VCaP (cell line): ENCODE results near the gene CRISPLD2.

Experiments
- H3K27ac ChIP-seq: fragments of 450-650 bp; 2 replicates; pipeline ENCODE4 v1.5.1; 2017
- CTCF ChIP-seq: fragments of 450-650 bp; conservative IDR thresholded peaks from 2 replicates; pipeline ENCODE4 v1.5.1; 2017; ENCODE audit warnings: mild to moderate bottlenecking, moderate library complexity

Gene CRISPLD2

GRCh38 chr16:84952335-84953189 lies 132.8 kb downstream of the CRISPLD2 start:
- H3K27ac ChIP-seq: no peak overlapping the region

GRCh38 chr16:84953190-84953746 lies 133.5 kb downstream of the CRISPLD2 start:
- no peak overlapping the region for H3K27ac ChIP-seq
- TF ChIP-seq CTCF: no peak

More at GRCh38 chr16:84952335-84953189, 132.8 kb downstream of the CRISPLD2 start:
- no peak for TF ChIP-seq CTCF

GRCh38 chr16:84955427-84955826 lies 135.6 kb downstream of the CRISPLD2 start:
- H3K27ac ChIP-seq: no peak overlapping the region
- no peak for TF ChIP-seq CTCF

- TF ChIP-seq CTCF: no peak
- H3K27ac ChIP-seq: no peak overlapping the region
Measured at GRCh38 chr16:84957192-84957591, 137.4 kb downstream of the CRISPLD2 start.

GRCh38 chr16:84957792-84958191 lies 138.0 kb downstream of the CRISPLD2 start:
- no peak for TF ChIP-seq CTCF

More at GRCh38 chr16:84957792-84958191, 138.0 kb downstream of the CRISPLD2 start:
- no peak overlapping the region for H3K27ac ChIP-seq
